Stimulated activated CD4-positive, alpha-beta T cell treated with anti-CD3 and anti-CD28 coated beads, Interleukin-15, amount 100 ng/mL, for 24 hours (primary cell): Measurements from ENCODE around the gene STIP1.
A peak's percentile ranks its signal among the peaks of the same experiment; 100 is the strongest.
"Not testable (repeated sequence)": the region's sequence is repeated elsewhere in the genome, so short reads cannot be mapped to it uniquely, and the experiment has no call there.

Experiments used
- DNase-seq: peaks from one replicate; pipeline ENCODE4 v3.0.0-alpha.2; 2020

STIP1 gene

GRCh38 chr11:64161037-64161436, 24.9 kb upstream of the STIP1 start:
- DNase-seq: no peak

DNA sequence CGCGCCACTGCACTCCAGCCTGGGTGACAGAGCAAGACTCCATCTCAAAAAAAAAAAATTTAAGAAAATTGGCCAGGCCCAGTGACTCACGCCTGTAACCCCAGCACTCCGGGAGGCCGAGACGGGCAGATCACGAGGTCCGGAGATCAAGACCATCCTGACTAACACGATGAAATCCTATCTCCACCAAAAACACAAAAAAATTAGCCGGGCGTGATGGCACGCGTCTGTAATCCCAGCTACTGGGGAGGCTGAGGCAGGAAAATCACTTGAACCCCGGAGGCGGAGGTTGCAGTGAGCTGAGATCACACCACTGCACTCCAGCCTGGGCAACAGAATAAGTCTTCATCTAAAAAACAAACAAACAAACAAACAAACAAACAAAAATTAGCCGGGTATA, 23.2 kb upstream of the STIP1 start:
- not testable (repeated sequence) for DNase-seq

DNA sequence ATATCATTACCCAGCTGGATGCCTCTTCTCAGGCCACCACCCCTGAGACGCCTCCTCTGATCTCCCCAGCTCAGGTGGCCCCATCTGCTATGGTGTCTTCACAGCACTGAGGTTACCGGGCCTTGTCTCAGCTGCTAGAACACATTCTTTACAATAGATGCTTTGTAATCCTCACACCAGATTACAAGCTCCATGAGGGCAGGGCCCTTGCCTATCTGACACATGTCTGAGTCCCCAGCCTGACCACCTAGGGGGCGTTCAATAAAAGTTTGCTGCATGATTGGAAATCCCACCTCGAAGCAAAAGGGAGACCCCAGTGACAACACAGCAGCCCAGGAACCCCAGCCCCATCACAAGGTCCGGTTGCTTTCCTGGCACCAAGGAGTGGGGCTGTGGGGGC, 22.0 kb upstream of the STIP1 start:
- no peak for DNase-seq

- no peak for DNase-seq
Observed at GRCh38 chr11:64164392-64165312, 21.3 kb upstream of the STIP1 start.

GRCh38 chr11:64165481-64165841, 20.5 kb upstream of the STIP1 start:
- peak; percentile 41 for DNase-seq

DNA sequence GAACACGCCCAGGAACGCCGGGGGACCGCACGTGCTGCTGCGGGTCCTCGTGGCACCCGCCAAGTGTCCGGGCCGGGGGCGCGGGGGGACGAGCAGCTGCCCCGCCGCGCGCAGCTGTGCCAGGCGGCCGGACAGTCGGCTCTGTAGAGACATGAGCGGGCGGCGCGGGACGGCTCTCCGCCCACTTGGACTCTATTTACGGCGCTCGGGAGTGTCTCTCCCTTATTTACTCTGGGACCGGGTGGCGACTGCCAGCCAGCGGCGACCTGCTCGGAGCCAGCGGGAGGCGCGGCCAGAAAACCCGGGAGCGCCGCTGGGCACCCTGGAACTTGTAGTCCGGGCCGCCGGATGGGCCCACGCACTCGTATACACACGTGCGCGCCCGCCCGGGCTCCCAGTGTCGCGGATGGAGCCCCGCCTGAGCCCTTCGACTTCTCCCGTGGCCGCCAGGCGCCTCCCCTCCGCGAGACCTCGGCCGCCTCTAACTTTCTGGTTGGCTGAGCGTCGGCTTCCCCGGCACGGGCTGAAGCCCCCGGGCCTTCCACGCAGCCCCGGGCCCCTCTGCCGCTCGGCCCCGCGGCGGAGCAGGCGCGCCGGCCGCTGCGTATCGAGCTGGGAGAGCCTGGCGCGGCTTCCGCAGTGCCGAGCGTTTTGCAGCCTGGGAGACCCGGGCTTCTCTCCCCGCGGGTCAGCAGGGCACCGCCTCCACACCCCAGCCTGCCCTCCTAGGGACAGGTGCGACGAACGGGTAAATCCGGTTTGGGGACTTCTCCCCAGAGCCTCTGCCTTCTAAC, 19.9 kb upstream of the STIP1 start, which contains the start of gene MACROD1:
Gene MACROD1 (minus strand): TSS at position 272 of the 794 bp plus-strand sequence. CDS start 119 bp downstream, at position 153.
- peak; percentile 93 for DNase-seq

- DNase-seq: no peak
Observed at GRCh38 chr11:64170419-64170818, 15.6 kb upstream of the STIP1 start.

GRCh38 chr11:64173616-64174355, 12.2 kb upstream of the STIP1 start:
- DNase-seq: no peak

GRCh38 chr11:64176751-64177150, 9.2 kb upstream of the STIP1 start:
- DNase-seq: no peak

DNA sequence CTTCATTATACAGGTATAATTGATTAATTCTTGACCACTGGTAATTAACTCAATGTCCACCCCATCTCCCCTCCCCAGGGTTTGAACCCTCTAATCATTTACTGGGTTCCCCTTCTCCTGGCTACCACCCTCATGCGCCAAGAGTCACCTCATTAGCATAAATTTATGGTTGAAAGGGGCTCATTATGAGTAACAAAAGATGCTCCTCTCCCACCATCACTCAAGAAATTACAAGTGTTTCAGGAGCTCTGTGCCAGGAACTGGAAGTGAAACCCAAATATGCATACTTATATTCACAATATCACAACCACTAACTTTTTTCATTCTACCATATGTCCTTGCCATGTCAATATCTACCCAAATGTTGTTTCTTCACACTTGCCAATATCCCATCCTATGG, 7.8 kb upstream of the STIP1 start:
- DNase-seq: no peak

DNA sequence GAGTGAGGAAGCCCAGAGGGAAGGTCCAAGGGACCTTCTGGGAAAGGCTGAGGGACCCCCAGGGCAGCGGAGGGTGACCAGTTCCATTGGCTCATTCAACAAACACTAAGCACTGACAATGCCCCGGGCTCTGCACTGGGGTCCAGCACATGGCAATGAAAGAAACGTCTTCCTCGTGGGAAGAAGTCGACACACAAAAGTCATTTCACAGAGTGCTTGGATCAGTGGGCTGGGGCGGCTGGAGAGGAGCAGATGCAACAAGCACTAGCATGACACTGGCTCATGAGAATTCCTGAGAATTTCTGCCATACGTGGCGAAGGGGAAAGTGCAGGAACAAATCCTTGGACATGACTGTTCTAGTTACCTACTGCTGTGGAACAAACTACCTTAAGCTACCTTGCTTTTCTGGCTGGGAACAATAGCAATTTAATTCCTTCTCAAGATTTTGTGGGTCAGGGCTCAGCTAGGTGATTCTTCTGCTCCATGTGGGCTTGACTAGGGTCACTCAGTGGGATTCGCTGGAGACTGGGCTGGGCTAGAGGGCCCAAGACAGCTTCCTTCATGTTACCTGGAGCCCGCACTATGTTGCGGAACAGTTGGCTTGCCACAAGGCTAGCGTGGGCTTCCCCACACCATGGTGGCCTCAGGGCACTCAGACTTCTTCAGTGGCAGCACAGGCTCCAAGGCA, 6.9 kb upstream of the STIP1 start:
- no peak for DNase-seq

- no peak for DNase-seq
Observed at GRCh38 chr11:64180891-64181290, 5.1 kb upstream of the STIP1 start.

DNA sequence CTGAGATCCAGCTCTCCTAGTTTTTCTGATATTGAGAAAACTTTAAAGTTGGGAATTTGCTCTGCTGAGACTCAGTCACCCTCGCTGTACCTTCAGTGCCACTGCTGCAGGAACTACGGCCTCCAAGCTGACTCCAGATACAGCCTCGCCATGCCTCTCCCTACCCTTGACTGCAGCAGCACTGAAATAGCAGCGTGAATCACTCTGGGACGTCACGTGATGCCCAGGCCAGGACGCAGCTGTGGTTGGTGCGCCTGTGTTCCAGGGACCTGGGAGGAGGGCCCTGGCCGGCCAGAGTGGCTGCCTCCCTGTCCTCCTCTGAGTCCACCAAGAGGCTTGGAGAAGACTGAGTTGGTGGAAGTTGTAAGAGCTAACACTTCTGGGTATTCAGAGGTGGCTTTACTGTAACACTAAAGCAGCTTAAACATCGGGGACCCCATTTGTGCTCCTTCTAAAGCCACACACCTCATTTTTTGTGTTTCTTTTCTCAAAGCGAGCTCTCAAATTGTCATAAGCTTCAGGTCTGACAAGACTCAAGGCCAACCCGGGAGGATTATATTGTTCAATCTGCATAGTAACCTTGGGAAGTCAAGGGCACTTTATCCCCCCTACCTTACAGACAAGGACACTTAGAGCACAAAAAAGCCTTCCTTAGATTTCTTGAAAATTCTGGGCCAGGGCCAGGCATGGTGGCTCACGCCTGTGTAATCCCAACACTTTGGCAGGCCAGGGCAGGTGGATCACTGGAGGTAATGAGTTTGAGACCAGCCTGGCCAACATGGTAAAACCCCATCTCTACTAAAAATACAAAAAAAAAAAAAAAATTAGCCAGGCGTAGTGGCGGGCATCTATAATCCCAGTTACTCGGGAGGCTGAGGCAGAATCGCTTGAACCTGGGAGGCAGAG, 4.2 kb upstream of the STIP1 start:
- DNase-seq: peak; percentile 70

DNA sequence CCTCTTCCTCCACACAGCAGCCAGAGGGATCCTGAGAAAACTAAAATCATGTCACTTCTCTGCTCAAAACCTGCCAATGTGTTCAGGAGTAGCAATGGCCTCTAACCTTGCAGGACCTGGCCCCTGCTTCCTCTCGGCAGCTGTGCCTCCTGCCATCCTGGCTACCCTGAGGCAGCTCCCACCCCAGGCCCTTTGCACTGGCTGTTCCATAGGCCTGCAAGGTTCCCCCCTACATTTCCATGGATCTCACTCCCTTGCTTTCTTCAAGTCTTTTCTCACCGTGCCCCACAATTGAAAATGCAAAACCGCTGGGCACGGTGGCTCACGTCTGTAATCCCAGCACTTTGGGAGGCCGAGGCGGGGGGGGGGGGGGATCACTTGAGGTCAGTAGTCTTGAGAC, 2.1 kb upstream of the STIP1 start:
- no peak for DNase-seq

- no peak for DNase-seq
Observed at GRCh38 chr11:64185175-64185692, 737 bp upstream of the STIP1 start.

DNA sequence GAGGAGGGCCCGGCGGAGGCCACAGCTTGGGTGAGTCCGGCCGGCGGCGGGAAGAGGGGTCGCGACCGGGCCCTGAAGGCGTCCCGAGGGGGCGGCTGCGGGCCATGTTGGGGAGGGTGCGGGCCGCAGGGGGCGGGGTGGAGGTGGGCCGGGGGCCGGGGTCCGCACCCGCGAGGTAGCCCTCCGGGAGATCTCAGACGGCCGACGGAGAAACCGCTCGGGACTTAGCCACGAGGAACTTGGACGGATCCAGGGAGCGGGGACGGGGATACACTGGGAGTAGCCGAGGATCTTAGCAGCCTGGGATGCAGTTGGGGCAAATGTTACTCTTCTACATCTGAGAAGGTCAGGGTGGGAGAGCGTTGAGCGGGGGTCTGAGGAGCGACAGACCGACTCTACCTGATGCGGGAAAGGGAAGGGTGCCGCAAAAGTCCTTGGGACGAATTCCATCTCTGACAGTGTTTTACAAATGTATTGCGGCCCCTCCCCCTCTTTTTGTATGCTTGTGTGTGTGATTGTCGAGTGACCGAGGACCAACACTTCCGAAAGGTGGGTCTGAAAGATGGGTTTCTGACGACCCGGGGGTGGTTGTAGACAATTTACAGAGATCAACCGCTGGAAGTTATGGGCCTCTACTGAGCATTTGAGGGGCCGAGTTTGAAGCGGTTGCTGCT, 658 bp downstream of the STIP1 start:
- DNase-seq: peak; percentile 59

- no peak for DNase-seq
Observed at GRCh38 chr11:64192434-64192833, 6.5 kb downstream of the STIP1 start.

DNA sequence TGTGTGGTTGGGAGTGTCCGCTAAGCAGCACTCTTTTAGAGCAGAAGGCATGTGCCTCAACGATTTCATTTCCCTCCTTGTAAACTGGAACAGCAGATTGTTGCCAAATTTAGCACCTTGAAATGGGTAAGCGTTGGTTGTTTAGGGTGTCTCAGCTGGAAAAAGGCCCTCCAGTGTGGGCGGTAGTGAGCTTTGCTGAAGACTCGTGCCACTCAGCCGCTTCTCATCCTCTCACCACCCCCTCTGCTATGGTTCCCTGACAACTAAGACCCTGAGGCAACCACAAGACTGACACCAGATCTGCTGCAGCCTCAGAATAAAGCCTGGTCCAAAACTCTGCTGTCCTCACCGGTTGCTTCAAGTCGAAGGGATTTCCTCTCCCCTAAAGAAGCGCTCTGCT, 10.7 kb downstream of the STIP1 start:
- no peak for DNase-seq

GRCh38 chr11:64198511-64198910, 12.5 kb downstream of the STIP1 start:
- DNase-seq: no peak

DNA sequence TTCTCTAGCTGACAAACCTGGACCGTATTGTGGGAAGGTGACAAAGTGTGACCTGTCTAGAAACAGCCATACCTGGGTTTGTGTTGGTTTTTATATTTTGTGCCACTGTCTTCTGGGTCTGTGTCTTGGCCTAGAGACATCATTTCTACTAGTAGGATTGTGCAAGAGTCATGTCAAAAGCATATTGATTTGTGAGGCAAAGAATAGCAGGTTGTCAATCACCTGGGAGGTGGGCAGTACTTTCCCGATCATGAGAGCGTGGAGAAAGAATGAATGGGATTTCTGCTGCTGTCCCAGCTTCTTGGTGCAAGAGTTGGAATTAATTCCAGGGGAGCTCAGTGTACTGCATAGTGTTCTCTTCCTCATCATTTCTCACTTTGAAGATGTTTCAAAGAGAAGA, 15.6 kb downstream of the STIP1 start:
- DNase-seq: no peak

DNA sequence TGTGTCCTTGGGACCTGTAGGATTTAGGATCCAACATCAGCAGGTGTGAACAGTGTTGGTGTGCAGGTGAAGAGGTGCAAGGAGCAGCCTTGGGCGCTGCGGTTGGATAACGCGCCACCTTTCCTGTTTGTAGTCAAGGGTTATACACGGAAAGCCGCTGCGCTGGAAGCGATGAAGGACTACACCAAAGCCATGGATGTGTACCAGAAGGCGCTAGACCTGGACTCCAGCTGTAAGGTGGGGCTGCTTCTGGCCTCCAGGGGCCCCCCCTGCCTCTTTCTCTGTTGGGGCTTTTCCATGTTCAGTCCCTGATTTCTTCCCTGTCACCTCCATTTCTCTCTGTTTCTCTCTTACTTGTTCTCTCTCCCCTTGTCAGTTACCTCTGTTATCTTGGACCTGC, 17.0 kb downstream of the STIP1 start:
- DNase-seq: no peak
